ENCODE results near the gene TMEM132D. TPM values are rescaled to one million over a fixed set of nuclear protein-coding genes. Genes with fewer than 3 reads are reported as not detected.

Gene TMEM132D
- total and polyA plus RNA-seq, 2 donors (not counting 3 experiments of a cell fraction or from before 2014, with no cell fraction given): not detected

DNA sequence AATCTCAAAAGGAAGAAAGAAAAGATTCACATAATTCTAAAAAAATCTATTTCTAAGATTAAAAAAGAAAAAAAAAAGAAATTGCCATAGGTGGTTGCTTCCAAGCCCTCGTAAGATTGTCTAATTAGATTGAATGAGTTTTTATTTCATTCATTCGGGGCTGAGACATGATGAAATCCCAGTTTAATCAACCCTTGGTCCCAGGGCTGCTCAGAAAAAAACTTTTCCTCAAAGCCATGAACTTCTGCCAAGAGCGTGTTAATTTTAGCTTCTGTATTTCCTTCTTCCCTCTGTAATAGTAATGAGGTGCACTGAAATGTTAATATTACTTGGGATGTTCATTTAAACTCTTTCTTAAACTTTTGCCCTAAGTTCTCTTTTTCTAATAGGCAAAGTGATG, 62.6 kb downstream of the TMEM132D start:
- H3K9me3 ChIP-seq (replicated peaks; ENCODE audit: control insufficient read depth, insufficient read depth, low read length): peaks cover 3% of the 10 kb centered on the region

GRCh38 chr12:129840145-129840884, 63.5 kb downstream of the TMEM132D start:
- Histone ChIP-seq H3K9ac (replicated peaks; ENCODE audit: extremely low read depth, insufficient read depth, low read length) (no peak overlapping the region), H3K9me1 (replicated peaks; ENCODE audit: control insufficient read depth, extremely low read depth, insufficient read depth, low read length) (no peaks in the 10 kb centered on the region), H4K20me1 (replicated peaks; ENCODE audit: control insufficient read depth, extremely low read depth, insufficient read depth, low read length) (no peaks in the 10 kb centered on the region), H3K27ac (ENCODE audit: insufficient read depth, low read depth, low read length) (no peak overlapping the region), H3K27me3 (ENCODE audit: control insufficient read depth in 2 of 2, insufficient read depth in 2 of 2, low read length in 2 of 2) (no peaks in the 10 kb centered on the region), H3K9me3 (replicated peaks; ENCODE audit: control insufficient read depth, insufficient read depth, low read length) (peaks cover 3% of the 10 kb centered on the region), H3K4me1 (ENCODE audit: control insufficient read depth, extremely low read depth, insufficient read depth, low read length) (no peaks in the 10 kb centered on the region), H2AFZ (ENCODE audit: low read depth, low read length) (no peak overlapping the region), H3K4me3 (replicated peaks in 1 of 3; ENCODE audit: insufficient read depth in 1 of 3, low read depth in 1 of 3, low read length in 3 of 3) (no peak overlapping the region), H3K36me3 (ENCODE audit: control insufficient read depth in 2 of 2, extremely low read depth in 1 of 2, insufficient read depth in 2 of 2, low read length in 2 of 2) (no peaks in the 10 kb centered on the region), H3K79me2 (ENCODE audit: control insufficient read depth, insufficient read depth, low read length) (no peaks in the 10 kb centered on the region), H3K4me2 (ENCODE audit: insufficient read depth, low read length) (no peak overlapping the region)
- ChIA-PET CTCF (no interaction called here), POLR2A (no interaction called here)
- no peak for FAIRE-seq
- BruUV-seq (replicated peaks): no TSS peak
- dilution Hi-C loops (cut with MboI; ENCODE audit: extremely low pct_ligation_motif_present, low sequenced_read_pairs) (no loop called here), intact Hi-C loops (cut with micrococcal nuclease) (no loop called here)
- DNase-seq (ENCODE audit: low read depth, low spot score): no peak
- TF ChIP-seq JUN (IDR thresholded peaks at IDR 0.05; ENCODE audit: borderline replicate concordance, insufficient read depth, insufficient read length, low read depth): no peak
- TF ChIP-seq, protein P1, sequence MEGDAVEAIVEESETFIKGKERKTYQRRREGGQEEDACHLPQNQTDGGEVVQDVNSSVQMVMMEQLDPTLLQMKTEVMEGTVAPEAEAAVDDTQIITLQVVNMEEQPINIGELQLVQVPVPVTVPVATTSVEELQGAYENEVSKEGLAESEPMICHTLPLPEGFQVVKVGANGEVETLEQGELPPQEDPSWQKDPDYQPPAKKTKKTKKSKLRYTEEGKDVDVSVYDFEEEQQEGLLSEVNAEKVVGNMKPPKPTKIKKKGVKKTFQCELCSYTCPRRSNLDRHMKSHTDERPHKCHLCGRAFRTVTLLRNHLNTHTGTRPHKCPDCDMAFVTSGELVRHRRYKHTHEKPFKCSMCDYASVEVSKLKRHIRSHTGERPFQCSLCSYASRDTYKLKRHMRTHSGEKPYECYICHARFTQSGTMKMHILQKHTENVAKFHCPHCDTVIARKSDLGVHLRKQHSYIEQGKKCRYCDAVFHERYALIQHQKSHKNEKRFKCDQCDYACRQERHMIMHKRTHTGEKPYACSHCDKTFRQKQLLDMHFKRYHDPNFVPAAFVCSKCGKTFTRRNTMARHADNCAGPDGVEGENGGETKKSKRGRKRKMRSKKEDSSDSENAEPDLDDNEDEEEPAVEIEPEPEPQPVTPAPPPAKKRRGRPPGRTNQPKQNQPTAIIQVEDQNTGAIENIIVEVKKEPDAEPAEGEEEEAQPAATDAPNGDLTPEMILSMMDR (IDR thresholded peaks at IDR 0.05; ENCODE audit: extremely low read depth in 1 of 2, insufficient read depth in 1 of 2, low read depth in 1 of 2, low read length in 2 of 2): no peak

More for the DNA sequence above, 62.6 kb downstream of the TMEM132D start:
- ChIA-PET POLR2A (no interaction called here), CTCF (no interaction called here)
- TF ChIP-seq EZH2 (IDR thresholded peaks at IDR 0.05; ENCODE audit: borderline replicate concordance, low read depth, low read length, severe bottlenecking): no peak
- no peak for TF ChIP-seq GATA2 (IDR thresholded peaks at IDR 0.05; ENCODE audit: insufficient read depth, insufficient read length, low read depth, low read length)
- Histone ChIP-seq H3K4me2 (ENCODE audit: insufficient read depth, low read length) (no peak overlapping the region), H3K4me1 (ENCODE audit: control insufficient read depth, extremely low read depth, insufficient read depth, low read length) (no peaks in the 10 kb centered on the region), H3K9me1 (replicated peaks; ENCODE audit: control insufficient read depth, extremely low read depth, insufficient read depth, low read length) (no peaks in the 10 kb centered on the region), H4K20me1 (replicated peaks; ENCODE audit: control insufficient read depth, extremely low read depth, insufficient read depth, low read length) (no peaks in the 10 kb centered on the region), H3K4me3 (replicated peaks in 1 of 3; ENCODE audit: insufficient read depth in 1 of 3, low read depth in 1 of 3, low read length in 3 of 3) (no peak overlapping the region), H3K79me2 (ENCODE audit: control insufficient read depth, insufficient read depth, low read length) (no peaks in the 10 kb centered on the region), H2AFZ (ENCODE audit: low read depth, low read length) (no peak overlapping the region), H3K9ac (replicated peaks; ENCODE audit: extremely low read depth, insufficient read depth, low read length) (no peak overlapping the region), H3K27ac (ENCODE audit: insufficient read depth, low read depth, low read length) (no peak overlapping the region), H3K36me3 (ENCODE audit: control insufficient read depth in 2 of 2, extremely low read depth in 1 of 2, insufficient read depth in 2 of 2, low read length in 2 of 2) (no peaks in the 10 kb centered on the region), H3K27me3 (ENCODE audit: control insufficient read depth in 2 of 2, insufficient read depth in 2 of 2, low read length in 2 of 2) (no peaks in the 10 kb centered on the region)
- no peak for DNase-seq (ENCODE audit: low read depth, low spot score)
- FAIRE-seq: no peak
- BruUV-seq (replicated peaks): no TSS peak
- dilution Hi-C loops (cut with MboI; ENCODE audit: extremely low pct_ligation_motif_present, low sequenced_read_pairs) (no loop called here), intact Hi-C loops (cut with micrococcal nuclease) (no loop called here)
